OCI-LY1 (cell line): ENCODE results near the gene CTNNBL1.

ENCODE experiments used
- H2AFZ ChIP-seq: fragments of 200-600 bp; sonication (generic), shearing (Covaris generic); 2 replicates; pipeline ENCODE4 v1.6.0; 2014; ENCODE audit warnings: antibody characterized with exemption, mild to moderate bottlenecking, low read length
- H3F3A ChIP-seq: fragments of 200-600 bp; sonication (generic), shearing (Covaris generic); 2 replicates; pipeline ENCODE4 v1.6.0; 2014; ENCODE audit warnings: mild to moderate bottlenecking, antibody characterized with exemption, low read length, moderate library complexity; ENCODE audit not compliant: insufficient read depth
- H3K27ac ChIP-seq: fragments of 200-600 bp; sonication (generic); 2 replicates; pipeline ENCODE4 v1.5.1; 2014; ENCODE audit warnings: low read length, mixed run types, mild to moderate bottlenecking, low read depth; ENCODE audit not compliant: poor library complexity, severe bottlenecking
- H3K27me3 ChIP-seq: fragments of 200-600 bp; sonication (generic); 2 replicates; pipeline ENCODE4 v1.6.0; 2014; ENCODE audit warnings: antibody characterized with exemption, mild to moderate bottlenecking, low read length, moderate library complexity; ENCODE audit not compliant: insufficient read depth
- H3K36me3 ChIP-seq: fragments of 200-600 bp; sonication (generic); 2 replicates; pipeline ENCODE4 v1.6.1; 2014; ENCODE audit warnings: mild to moderate bottlenecking, antibody characterized with exemption, low read length, moderate library complexity, mixed read lengths; ENCODE audit not compliant: insufficient read depth
- H3K4me1 ChIP-seq: fragments of 200-600 bp; sonication (generic); 2 replicates; pipeline ENCODE4 v1.5.1; 2014; ENCODE audit warnings: mild to moderate bottlenecking, low read length, moderate library complexity; ENCODE audit not compliant: insufficient read depth, severe bottlenecking
- H3K4me2 ChIP-seq: fragments of 200-600 bp; sonication (generic), shearing (Covaris generic); 2 replicates; pipeline ENCODE4 v1.6.1; 2014; ENCODE audit warnings: low read length
- H3K4me3 ChIP-seq: fragments of 200-600 bp; sonication (generic); 2 replicates; pipeline ENCODE4 v1.5.1; 2014; ENCODE audit warnings: low read length, low read depth, mild to moderate bottlenecking, mixed read lengths; ENCODE audit not compliant: poor library complexity, severe bottlenecking
- H3K79me2 ChIP-seq: fragments of 200-600 bp; shearing (Covaris generic); 2 replicates; pipeline ENCODE4 v1.6.1; 2016; ENCODE audit warnings: mixed run types, low read length, mixed read lengths; ENCODE audit not compliant: insufficient read depth
- H3K9ac ChIP-seq: fragments of 200-600 bp; sonication (generic), shearing (Covaris generic); 2 replicates; pipeline ENCODE4 v1.6.1; 2014; ENCODE audit warnings: mild to moderate bottlenecking, low read length, mixed read lengths
- H3K9me2 ChIP-seq: fragments of 200-600 bp; sonication (generic), shearing (Covaris generic); 2 replicates; pipeline ENCODE4 v1.6.1; 2014; ENCODE audit warnings: low read depth, mild to moderate bottlenecking, low read length, mixed read lengths
- H3K9me3 ChIP-seq: fragments of 200-600 bp; shearing (Covaris generic); 2 replicates; pipeline ENCODE4 v1.6.1; 2014; ENCODE audit warnings: low read length, mixed read lengths
- H4K20me1 ChIP-seq: fragments of 200-600 bp; sonication (generic), shearing (Covaris generic); 2 replicates; pipeline ENCODE4 v1.6.0; 2016; ENCODE audit warnings: mild to moderate bottlenecking, low read length; ENCODE audit not compliant: insufficient read depth
- EZH2 ChIP-seq: fragments of 200-600 bp; sonication (generic), shearing (Covaris generic); IDR thresholded peaks from 2 replicates; pipeline ENCODE4 v1.8.0; 2017; ENCODE audit warnings: borderline replicate concordance, mixed run types, mild to moderate bottlenecking, antibody characterized with exemption, low read length, moderate library complexity, mixed read lengths
- TF ChIP-seq, protein P1 (sequence below): fragments of 200-600 bp; sonication (generic), shearing (Covaris generic); IDR thresholded peaks from 2 replicates; pipeline ENCODE4 v1.5.1; 2017; ENCODE audit warnings: mild to moderate bottlenecking, antibody characterized with exemption, low read length, moderate library complexity, mixed read lengths

CTNNBL1 gene

DNA sequence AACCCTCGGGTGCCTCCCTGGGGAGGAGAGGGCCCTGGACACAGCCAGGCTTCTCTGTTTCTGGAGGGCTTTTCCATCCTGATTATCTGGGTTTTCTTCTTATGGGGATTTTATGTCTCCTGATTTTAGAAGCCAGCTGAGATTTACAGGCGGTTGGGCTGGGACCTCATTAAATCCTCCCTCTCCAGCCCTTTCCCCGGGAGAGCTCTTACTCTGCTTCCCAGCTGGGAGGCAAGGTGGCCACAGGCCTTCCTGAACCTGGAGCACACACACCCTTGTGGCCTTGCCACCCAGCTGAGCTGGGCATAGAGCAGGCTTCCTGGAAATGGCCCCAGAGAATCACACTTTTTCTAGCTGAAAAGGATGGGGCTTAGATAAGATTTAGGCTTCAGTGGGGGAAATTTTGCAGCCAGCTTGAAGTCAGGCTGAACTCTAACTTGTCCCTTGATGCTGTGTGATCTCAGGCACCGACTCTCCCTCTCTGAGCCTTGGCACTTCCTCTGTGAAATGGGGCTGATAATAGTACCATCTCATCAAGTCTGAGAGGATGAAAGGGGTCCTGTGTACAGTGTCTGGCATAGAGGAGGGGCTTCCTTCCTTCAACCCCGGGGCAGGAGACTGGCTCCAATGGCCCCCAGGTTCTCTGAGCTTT is 225.7 kb downstream of the CTNNBL1 start:
- Histone ChIP-seq H2AFZ (no peak overlapping the region), H3K27ac (no peak overlapping the region), H3K79me2 (no peaks in the 10 kb centered on the region), H3K27me3 (no peaks in the 10 kb centered on the region), H3K4me1 (peaks cover 8% of the 10 kb centered on the region), H3K9ac (no peak overlapping the region), H3K4me3 (no peak overlapping the region), H4K20me1 (no peaks in the 10 kb centered on the region), H3K4me2 (no peak overlapping the region), H3K9me2 (no peaks in the 10 kb centered on the region), H3K36me3 (no peaks in the 10 kb centered on the region), H3K9me3 (no peaks in the 10 kb centered on the region), H3F3A (no peaks in the 10 kb centered on the region)
- no peak for TF ChIP-seq EZH2
- TF ChIP-seq, protein P1, sequence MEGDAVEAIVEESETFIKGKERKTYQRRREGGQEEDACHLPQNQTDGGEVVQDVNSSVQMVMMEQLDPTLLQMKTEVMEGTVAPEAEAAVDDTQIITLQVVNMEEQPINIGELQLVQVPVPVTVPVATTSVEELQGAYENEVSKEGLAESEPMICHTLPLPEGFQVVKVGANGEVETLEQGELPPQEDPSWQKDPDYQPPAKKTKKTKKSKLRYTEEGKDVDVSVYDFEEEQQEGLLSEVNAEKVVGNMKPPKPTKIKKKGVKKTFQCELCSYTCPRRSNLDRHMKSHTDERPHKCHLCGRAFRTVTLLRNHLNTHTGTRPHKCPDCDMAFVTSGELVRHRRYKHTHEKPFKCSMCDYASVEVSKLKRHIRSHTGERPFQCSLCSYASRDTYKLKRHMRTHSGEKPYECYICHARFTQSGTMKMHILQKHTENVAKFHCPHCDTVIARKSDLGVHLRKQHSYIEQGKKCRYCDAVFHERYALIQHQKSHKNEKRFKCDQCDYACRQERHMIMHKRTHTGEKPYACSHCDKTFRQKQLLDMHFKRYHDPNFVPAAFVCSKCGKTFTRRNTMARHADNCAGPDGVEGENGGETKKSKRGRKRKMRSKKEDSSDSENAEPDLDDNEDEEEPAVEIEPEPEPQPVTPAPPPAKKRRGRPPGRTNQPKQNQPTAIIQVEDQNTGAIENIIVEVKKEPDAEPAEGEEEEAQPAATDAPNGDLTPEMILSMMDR = no peak

DNA sequence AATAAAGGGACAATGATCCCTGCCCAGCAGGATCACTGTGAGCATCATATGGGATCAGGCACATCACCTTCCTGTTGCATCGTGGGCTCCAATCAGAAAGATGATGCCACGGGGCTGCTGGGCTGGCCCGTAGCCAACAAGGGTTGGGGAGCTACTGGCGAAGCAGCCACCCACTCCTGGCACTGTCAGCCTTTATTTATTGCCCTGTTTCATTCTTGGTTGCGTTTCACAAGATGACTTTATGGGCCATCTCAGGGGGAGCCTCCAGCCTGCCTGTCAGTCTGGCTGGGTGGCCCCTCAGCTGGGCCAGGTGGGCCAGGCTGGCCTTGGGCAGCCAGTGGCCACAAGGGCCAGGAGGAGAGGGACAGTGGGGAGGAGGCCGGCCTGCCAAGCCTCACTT is 226.4 kb downstream of the CTNNBL1 start:
- Histone ChIP-seq H3K36me3 (no peaks in the 10 kb centered on the region), H3K4me3 (no peak overlapping the region), H4K20me1 (no peaks in the 10 kb centered on the region), H3K9me2 (no peaks in the 10 kb centered on the region), H3K79me2 (no peaks in the 10 kb centered on the region), H3K9me3 (no peaks in the 10 kb centered on the region), H3K27me3 (no peaks in the 10 kb centered on the region), H2AFZ (no peak overlapping the region), H3F3A (no peaks in the 10 kb centered on the region), H3K27ac (no peak overlapping the region), H3K4me1 (peaks cover under 1% of the 10 kb centered on the region), H3K9ac (no peak overlapping the region), H3K4me2 (no peak overlapping the region)
- TF ChIP-seq EZH2 = no peak
- TF ChIP-seq, protein P1 = no peak

DNA sequence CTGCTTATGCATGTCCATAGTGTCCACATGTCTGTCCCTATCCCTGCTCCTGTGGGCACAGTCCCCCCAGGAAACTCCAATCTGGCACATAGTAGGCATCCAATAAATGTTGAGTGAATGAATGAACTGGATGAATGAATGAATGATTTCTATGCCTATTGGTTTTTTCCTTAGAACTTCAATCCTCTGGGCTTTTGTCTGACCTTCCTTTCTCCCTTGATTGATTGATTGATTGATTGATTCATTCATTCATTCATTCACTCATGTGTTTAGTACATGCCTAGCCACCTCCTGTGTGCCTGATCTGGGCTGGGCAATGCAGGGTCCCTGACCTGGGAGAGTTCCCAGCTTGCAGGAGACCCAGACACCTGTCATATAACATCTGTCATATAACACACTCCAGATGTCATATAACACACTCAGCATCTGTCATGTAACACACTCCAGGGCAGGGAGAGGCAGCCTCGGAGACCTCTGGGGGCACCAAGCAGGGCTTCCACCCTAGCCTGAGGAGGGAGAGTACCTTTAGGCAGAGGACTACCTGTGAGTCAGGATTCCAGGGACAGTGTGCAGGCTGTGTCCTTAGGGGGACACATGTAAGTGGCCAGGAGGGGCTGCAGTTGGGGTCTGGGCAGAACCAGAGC is 227.0 kb downstream of the CTNNBL1 start:
- Histone ChIP-seq H3K27ac (no peak overlapping the region), H3K79me2 (no peaks in the 10 kb centered on the region), H3K27me3 (no peaks in the 10 kb centered on the region), H4K20me1 (no peaks in the 10 kb centered on the region), H3K4me3 (no peak overlapping the region), H3K9ac (no peak overlapping the region), H3F3A (no peaks in the 10 kb centered on the region), H3K36me3 (no peaks in the 10 kb centered on the region), H2AFZ (no peak overlapping the region), H3K9me3 (no peaks in the 10 kb centered on the region), H3K9me2 (no peaks in the 10 kb centered on the region), H3K4me1 (no peaks in the 10 kb centered on the region), H3K4me2 (no peak overlapping the region)
- TF ChIP-seq, protein P1 = no peak
- TF ChIP-seq EZH2 = no peak
